Thymus (tissue), 14 donors: ENCODE data around the gene OR5H1. TPM values are rescaled to one million over a fixed set of nuclear protein-coding genes. Genes with fewer than 3 reads are reported as not detected.

Experiments
- DNase-seq, 9 donors: peaks; one replicate each; pipeline ENCODE4 v3.0.0-alpha.2; 2013; ENCODE audit warnings: low spot score in 9 of 9, low read depth in 6 of 9, missing footprints in 1 of 9
- H3K27ac ChIP-seq, 2 donors: one replicate each; pipeline ENCODE4 v1.5.1; 2013; ENCODE audit warnings: control low read depth in 1 of 2, low read depth in 1 of 2, low read length in 1 of 2, mild to moderate bottlenecking in 1 of 2, moderate library complexity in 1 of 2
- H3K27me3 ChIP-seq, 2 donors: one replicate each; pipeline ENCODE4 v1.5.1; 2013; ENCODE audit warnings: low read length in 1 of 2; ENCODE audit not compliant: control insufficient read depth in 2 of 2, insufficient read depth in 1 of 2
- H3K36me3 ChIP-seq, 2 donors: one replicate each; pipeline ENCODE4 v1.5.1; 2013; ENCODE audit warnings: low read length in 1 of 2, mild to moderate bottlenecking in 1 of 2, moderate library complexity in 1 of 2; ENCODE audit not compliant: control insufficient read depth in 2 of 2, insufficient read depth in 2 of 2
- H3K4me1 ChIP-seq, 2 donors: one replicate each; pipeline ENCODE4 v1.5.1; 2013; ENCODE audit warnings: low read length in 2 of 2; ENCODE audit not compliant: control insufficient read depth in 2 of 2, insufficient read depth in 2 of 2
- H3K4me3 ChIP-seq, 2 donors: one replicate each; pipeline ENCODE4 v1.5.1; 2013; ENCODE audit warnings: low read length in 2 of 2, control low read depth in 1 of 2, mild to moderate bottlenecking in 1 of 2
- H3K9me3 ChIP-seq, 2 donors: one replicate each; pipeline ENCODE4 v1.5.1; 2013; ENCODE audit warnings: low read length in 1 of 2, mild to moderate bottlenecking in 1 of 2; ENCODE audit not compliant: control insufficient read depth in 2 of 2, insufficient read depth in 1 of 2
- WGBS: extraction: QIAGEN DNeasy Blood & Tissue Kit; methylation state at CpG from one replicate; pipeline ENCODE4 v1.1.7; 2013; 5-methylcytosine and 5-hydroxymethylcytosine counted together
- long read RNA-seq, 10 donors: transcript quantifications; one replicate each; lab custom pipeline, GENCODE V29; 2026
- polyA plus RNA-seq: library from polyadenylated mRNA; stranded (reverse); fragments of 200-250 nt; gene quantifications from one replicate; pipeline ENCODE4 v1.2.3, GENCODE V29; 2013
- total RNA-seq: library from RNA; stranded (reverse); fragments of 120-200 nt; gene quantifications from one replicate; pipeline ENCODE4 v1.2.4, GENCODE V29; 2013
- donor health status: healthy.

OR5H1 gene
- total RNA-seq, result not detected
- polyA plus RNA-seq, result not detected
- long read RNA-seq, donor 1, result 0 reads
- long read RNA-seq, donor 2, result 0 reads
- long read RNA-seq, donor 3, result 0 reads
- long read RNA-seq, donor 4, result 0 reads
- long read RNA-seq, donor 5, result 0 reads
- long read RNA-seq, donor 6, result 0 reads
- long read RNA-seq, donor 7, result 0 reads
- long read RNA-seq, donor 8, result 0 reads
- long read RNA-seq, donor 9, result 0 reads
- long read RNA-seq, donor 10, result 0 reads

DNA sequence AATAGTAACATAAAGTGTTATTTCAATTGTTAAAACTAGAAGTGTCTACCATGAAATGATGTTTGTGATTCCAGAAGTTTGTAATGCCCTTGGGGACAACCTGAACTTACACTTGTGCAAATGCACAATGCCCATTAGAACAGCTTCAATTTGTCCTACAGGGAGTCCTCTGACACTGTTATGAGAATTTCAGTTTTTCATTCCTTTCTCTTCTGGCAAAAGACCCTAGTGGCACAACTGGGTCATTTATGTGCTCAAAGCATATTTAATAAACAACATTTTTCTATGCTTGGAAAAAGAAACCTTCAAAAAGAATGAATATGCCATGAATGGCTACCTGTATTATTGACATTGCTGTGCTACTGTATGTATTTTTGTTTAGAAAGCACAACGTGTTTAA, at the start of gene OR5H1:
Gene OR5H1 (plus strand): TSS at position 301 of the 400 bp plus-strand sequence. CDS start 1,977 bp downstream, outside the sequence.
- no peak for DNase-seq
- no peaks in the 10 kb centered on the region for H3K27me3 ChIP-seq
- no peak within 1 kb of the TSS for H3K4me3 ChIP-seq
- WGBS, result 87% methylated on average over 1 of the region's 1 CpG
- H3K9me3 ChIP-seq, result no peaks in the 10 kb centered on the region
- no peaks in the 10 kb centered on the region for H3K36me3 ChIP-seq
- H3K27ac ChIP-seq, result no peak within 1 kb of the TSS
- no peaks in the 10 kb centered on the region for H3K4me1 ChIP-seq

- H3K27me3 ChIP-seq, result no peaks in the 10 kb centered on the region
- WGBS, result 94% methylated on average over 4 of the region's 4 CpGs
- no peaks in the 10 kb centered on the region for H3K4me1 ChIP-seq
- no peaks in the 10 kb centered on the region for H3K36me3 ChIP-seq
- H3K4me3 ChIP-seq, result no peak within 1 kb of the TSS
- H3K27ac ChIP-seq, result no peak within 1 kb of the TSS
- no peak for DNase-seq
- no peaks in the 10 kb centered on the region for H3K9me3 ChIP-seq
Measured at GRCh38 chr3:98086873-98087272, 43.6 kb upstream of the OR5H1 start, which contains the start of gene OR5AC2. OR5AC2 (plus strand) TSS chr3:98087173; CDS start chr3:98087173, 0 bp downstream.

DNA sequence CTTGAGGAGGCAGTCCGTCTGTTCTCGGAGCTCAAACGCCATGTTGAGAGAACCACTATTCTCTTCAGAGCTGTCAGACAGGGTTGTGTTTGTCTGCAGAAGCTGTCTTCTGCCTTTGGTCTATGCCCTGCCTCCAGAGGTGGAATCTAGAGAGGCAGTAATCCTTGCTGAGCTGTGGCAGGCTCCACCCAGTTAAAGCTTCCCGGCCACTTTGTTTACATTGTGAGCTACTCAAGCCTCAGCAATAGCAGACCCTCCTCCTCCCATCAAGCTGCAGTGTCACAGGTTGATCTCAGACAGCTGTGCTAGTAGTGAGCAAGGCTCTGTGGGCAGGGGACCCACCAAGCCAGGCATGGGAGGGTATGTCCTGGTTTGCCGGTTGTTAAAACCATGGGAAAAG, 34.6 kb upstream of the OR5H1 start:
- WGBS, result 87% methylated on average over 5 of the region's 5 CpGs

GRCh38 chr3:98099848-98100247, 30.7 kb upstream of the OR5H1 start:
- H3K9me3 ChIP-seq, result no peaks in the 10 kb centered on the region
- no peak overlapping the region for H3K27ac ChIP-seq
- 85% methylated on average over 4 of the region's 4 CpGs for WGBS
- no peak for DNase-seq
- H3K36me3 ChIP-seq, result no peaks in the 10 kb centered on the region
- no peaks in the 10 kb centered on the region for H3K4me1 ChIP-seq
- H3K4me3 ChIP-seq, result no peak overlapping the region
- H3K27me3 ChIP-seq, result no peaks in the 10 kb centered on the region

More for the DNA sequence above, 34.6 kb upstream of the OR5H1 start:
- Histone ChIP-seq H3K36me3 (no peaks in the 10 kb centered on the region), H3K27me3 (no peaks in the 10 kb centered on the region), H3K4me1 (no peaks in the 10 kb centered on the region), H3K27ac (no peak overlapping the region), H3K4me3 (no peak overlapping the region), H3K9me3 (no peaks in the 10 kb centered on the region)
- DNase-seq, result no peak

DNA sequence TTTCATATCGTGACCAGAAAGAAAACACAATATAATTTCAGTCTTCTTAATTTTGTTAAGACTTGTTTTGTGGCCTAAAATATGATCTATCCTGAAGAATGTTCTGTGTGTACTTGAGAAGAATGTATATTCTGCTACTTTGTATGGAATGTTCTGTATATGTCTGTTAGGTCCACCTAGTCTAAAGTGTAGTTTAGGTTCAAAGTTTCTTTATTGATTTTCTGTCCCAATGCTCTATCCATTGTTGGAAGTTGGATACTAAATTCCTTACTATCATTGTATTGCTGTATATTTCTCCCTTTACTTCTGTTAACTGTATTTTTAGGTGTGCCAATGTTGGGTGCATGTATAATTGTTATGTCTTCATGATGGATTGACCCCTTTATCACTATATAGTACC, 22.4 kb upstream of the OR5H1 start:
- H3K27ac ChIP-seq, result no peak overlapping the region
- 42% methylated on average over 1 of the region's 1 CpG for WGBS
- no peak overlapping the region for H3K4me3 ChIP-seq
- H3K4me1 ChIP-seq, result no peaks in the 10 kb centered on the region
- no peaks in the 10 kb centered on the region for H3K36me3 ChIP-seq
- peaks cover 0 to 4% of the 10 kb centered on the region in 2 donors for H3K9me3 ChIP-seq
- no peak for DNase-seq
- no peaks in the 10 kb centered on the region for H3K27me3 ChIP-seq

- Histone ChIP-seq H3K27ac (no peak overlapping the region), H3K27me3 (no peaks in the 10 kb centered on the region), H3K4me1 (no peaks in the 10 kb centered on the region), H3K9me3 (peaks cover 0 to 4% of the 10 kb centered on the region in 2 donors), H3K36me3 (no peaks in the 10 kb centered on the region), H3K4me3 (no peak overlapping the region)
- 96% methylated on average over 4 of the region's 4 CpGs for WGBS
- no peak for DNase-seq
Measured at GRCh38 chr3:98109807-98110549, 20.5 kb upstream of the OR5H1 start.

DNA sequence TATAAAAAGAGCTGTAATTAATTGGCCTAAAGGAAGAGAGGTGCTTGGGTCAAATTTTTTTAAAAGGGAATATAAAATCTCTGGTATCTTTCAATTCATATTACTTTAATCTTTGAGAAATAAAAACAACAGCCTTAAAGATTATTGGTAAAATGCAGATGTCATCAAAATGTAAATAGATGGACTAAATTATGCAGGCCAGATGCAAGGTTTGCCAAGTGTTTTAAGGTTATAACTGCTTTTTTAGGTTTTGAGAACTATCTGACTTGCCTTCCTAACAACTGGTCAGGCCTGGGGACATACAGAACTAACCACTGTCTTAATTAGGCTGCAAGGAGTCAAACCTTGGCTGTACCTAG, 20.0 kb upstream of the OR5H1 start:
- Histone ChIP-seq H3K4me3 (no peak overlapping the region), H3K9me3 (peaks cover 0 to 4% of the 10 kb centered on the region in 2 donors), H3K27ac (no peak overlapping the region), H3K27me3 (no peaks in the 10 kb centered on the region), H3K36me3 (no peaks in the 10 kb centered on the region), H3K4me1 (no peaks in the 10 kb centered on the region)
- DNase-seq, result no peak

GRCh38 chr3:98114264-98114663, 16.3 kb upstream of the OR5H1 start:
- no peak overlapping the region for H3K27ac ChIP-seq
- H3K4me3 ChIP-seq, result no peak overlapping the region
- 85% methylated on average over 3 of the region's 3 CpGs for WGBS
- H3K36me3 ChIP-seq, result no peaks in the 10 kb centered on the region
- no peak for DNase-seq
- no peaks in the 10 kb centered on the region for H3K27me3 ChIP-seq
- peaks cover 0 to 4% of the 10 kb centered on the region in 2 donors for H3K9me3 ChIP-seq
- no peaks in the 10 kb centered on the region for H3K4me1 ChIP-seq

GRCh38 chr3:98115717-98116116, 14.8 kb upstream of the OR5H1 start:
- Histone ChIP-seq H3K9me3 (peaks cover 0 to 4% of the 10 kb centered on the region in 2 donors), H3K27ac (no peak overlapping the region), H3K27me3 (no peaks in the 10 kb centered on the region), H3K4me1 (no peaks in the 10 kb centered on the region), H3K36me3 (no peaks in the 10 kb centered on the region), H3K4me3 (no peak overlapping the region)
- no peak for DNase-seq
- WGBS, result 97% methylated on average over 1 of the region's 1 CpG
